ENCODE data around the gene RBM33. TPM values are rescaled to one million over a fixed set of nuclear protein-coding genes. Genes with fewer than 3 reads are reported as not detected.

The RBM33 gene
- total RNA-seq, 1 donor = 21.9 TPM

DNA sequence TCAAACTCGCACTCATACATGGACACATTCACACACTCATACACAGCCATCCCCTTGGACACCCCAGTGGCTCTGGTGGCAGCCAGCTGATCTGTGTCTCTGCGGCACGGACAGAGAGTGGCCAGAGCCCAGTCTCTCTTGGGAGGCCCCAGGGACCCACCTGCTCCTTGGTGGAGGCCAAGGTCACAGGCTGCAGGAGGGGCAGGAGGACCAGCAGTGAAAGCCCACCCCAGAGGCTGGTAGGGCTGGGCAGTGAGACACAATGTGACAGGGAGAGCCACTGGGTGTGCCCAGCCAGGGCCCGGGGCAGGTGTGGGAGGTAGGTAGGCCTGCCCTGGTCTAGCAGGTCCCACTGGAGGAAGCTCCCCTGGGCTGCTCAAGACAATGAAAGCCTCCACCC lies 149.3 kb downstream of the RBM33 start:
- DNase-seq (ENCODE audit: low read depth) = no peak
- H3K4me3 ChIP-seq (ENCODE audit: low read depth, low read length) = no peak overlapping the region
- no peak for TF ChIP-seq CTCF (IDR thresholded peaks at IDR 0.05; ENCODE audit: insufficient read depth, low read length)

GRCh38 chr7:155794196-155794595 lies 149.7 kb downstream of the RBM33 start:
- no peak overlapping the region for H3K4me3 ChIP-seq (ENCODE audit: low read depth, low read length)
- DNase-seq (ENCODE audit: low read depth) = no peak
- TF ChIP-seq CTCF (IDR thresholded peaks at IDR 0.05; ENCODE audit: insufficient read depth, low read length) = no peak

GRCh38 chr7:155795401-155795800 lies 150.9 kb downstream of the RBM33 start:
- no peak for DNase-seq (ENCODE audit: low read depth)
- no peak for TF ChIP-seq CTCF (IDR thresholded peaks at IDR 0.05; ENCODE audit: insufficient read depth, low read length)
- no peak overlapping the region for H3K4me3 ChIP-seq (ENCODE audit: low read depth, low read length)

DNA sequence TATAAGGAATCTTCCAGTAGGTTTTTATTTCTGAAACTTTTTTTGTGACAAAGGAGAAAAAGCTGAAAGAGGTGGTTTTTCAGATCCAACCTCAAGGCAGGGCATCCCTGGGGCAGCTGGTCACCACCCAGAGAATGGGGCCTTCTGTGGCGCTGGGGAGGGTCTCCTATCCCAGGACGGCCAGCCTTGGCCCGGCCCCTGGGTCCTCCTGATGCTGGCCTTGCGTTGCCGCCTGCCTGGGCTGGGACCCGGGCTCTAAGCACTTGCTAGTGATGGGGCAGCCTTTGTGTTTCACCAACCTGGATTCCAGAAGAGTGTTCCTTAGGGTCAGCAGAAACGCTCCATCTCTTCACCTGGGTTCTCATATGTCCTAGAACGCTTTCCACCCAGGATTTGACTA lies 151.5 kb downstream of the RBM33 start:
- DNase-seq (ENCODE audit: low read depth) = no peak
- TF ChIP-seq CTCF (IDR thresholded peaks at IDR 0.05; ENCODE audit: insufficient read depth, low read length) = no peak
- H3K4me3 ChIP-seq (ENCODE audit: low read depth, low read length) = no peak overlapping the region

GRCh38 chr7:155796381-155797261 lies 152.2 kb downstream of the RBM33 start:
- DNase-seq (ENCODE audit: low read depth) = peak; percentile 34
- TF ChIP-seq CTCF (IDR thresholded peaks at IDR 0.05; ENCODE audit: insufficient read depth, low read length) = peak; percentile 82
- no peak overlapping the region for H3K4me3 ChIP-seq (ENCODE audit: low read depth, low read length)

DNA sequence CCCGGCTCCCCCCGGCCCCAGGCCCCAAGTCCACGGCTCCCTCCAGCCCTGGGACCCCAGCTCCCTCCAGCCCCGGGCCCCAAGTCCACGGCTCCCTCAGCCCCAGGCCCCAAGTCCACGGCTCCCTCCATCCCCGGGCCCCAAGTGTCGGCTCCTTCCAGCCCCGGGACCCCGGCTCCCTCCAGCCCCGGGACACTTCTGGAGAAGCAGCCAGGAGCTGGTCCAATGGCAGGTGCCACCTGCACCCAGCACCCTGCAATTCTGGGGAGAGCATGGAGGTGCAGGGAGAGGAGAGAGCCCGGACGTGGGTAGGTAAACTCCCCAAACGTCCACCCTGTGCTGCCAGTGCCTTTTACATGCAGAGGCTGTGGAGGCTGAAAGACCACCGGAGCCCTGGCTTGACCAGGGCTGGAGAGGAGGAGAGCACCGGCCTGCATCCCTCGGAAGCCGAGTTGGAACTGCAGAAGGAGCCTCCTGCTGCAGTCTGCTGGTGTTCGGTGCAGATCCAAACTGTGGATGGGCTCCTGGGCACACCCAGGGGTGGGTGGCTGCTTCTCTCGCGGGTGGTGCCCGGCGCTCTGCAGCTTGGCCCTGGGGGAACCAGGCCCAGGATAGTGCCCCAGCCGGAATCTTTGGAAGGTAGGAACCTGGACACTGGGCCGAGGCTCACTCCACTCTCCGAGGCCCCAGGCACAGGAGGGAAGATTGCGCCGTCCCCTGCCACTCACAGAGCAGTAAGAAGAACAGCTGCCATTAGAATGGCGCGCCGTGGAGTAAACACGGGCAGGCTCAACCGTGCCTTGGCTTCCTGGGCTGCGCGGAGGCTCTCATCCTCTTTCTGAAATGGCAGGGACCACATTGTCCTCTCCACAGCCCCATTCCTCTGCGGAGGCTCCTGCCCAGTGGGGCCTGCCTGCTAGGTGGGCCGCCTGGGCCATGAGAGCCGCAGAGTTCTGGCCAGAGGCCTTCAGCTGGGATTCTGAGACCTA lies 153.1 kb downstream of the RBM33 start:
- H3K4me3 ChIP-seq (ENCODE audit: low read depth, low read length) = no peak overlapping the region
- TF ChIP-seq CTCF (IDR thresholded peaks at IDR 0.05; ENCODE audit: insufficient read depth, low read length) = no peak
- DNase-seq (ENCODE audit: low read depth) = no peak

Data from fibroblast of the aortic adventitia (primary cell).